B cell (primary cell): Measurements from ENCODE around the gene CRTC3.
"Not testable (repeated sequence)": the region's sequence is repeated elsewhere in the genome, so short reads cannot be mapped to it uniquely, and the experiment has no call there.

Experiments used
- EZH2 ChIP-seq: IDR thresholded peaks from 2 replicates; pipeline ENCODE4 v1.6.1; 2012; ENCODE audit warnings: borderline replicate concordance, low read depth, mild to moderate bottlenecking, moderate library complexity, low read length; ENCODE audit not compliant: insufficient read depth, poor library complexity, severe bottlenecking
- TF ChIP-seq, protein P1 (sequence below): fragments of 200-600 bp; IDR thresholded peaks from one replicate; pipeline ENCODE4 v1.8.0; 2022; ENCODE audit warnings: antibody characterized with exemption, mild to moderate bottlenecking

DNA sequence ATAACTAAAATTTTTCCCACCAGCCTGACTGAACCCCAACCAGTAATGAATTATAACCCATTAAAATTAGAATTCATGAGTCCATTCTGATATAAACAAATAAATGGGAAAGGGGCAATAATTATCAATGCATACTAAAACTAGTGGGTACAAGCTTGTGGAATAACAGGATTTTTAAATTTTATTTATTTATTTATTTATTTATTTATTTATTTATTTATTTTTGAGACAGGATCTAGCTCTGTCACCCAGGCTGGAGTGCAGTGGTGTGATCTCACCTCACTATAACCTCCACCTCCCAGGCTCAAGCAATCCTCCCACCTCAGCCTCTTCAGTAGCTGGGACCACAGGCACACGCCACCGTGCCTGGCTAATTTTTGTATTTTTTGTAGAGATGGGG is 15.8 kb upstream of the CRTC3 start:
- TF ChIP-seq, protein P1, sequence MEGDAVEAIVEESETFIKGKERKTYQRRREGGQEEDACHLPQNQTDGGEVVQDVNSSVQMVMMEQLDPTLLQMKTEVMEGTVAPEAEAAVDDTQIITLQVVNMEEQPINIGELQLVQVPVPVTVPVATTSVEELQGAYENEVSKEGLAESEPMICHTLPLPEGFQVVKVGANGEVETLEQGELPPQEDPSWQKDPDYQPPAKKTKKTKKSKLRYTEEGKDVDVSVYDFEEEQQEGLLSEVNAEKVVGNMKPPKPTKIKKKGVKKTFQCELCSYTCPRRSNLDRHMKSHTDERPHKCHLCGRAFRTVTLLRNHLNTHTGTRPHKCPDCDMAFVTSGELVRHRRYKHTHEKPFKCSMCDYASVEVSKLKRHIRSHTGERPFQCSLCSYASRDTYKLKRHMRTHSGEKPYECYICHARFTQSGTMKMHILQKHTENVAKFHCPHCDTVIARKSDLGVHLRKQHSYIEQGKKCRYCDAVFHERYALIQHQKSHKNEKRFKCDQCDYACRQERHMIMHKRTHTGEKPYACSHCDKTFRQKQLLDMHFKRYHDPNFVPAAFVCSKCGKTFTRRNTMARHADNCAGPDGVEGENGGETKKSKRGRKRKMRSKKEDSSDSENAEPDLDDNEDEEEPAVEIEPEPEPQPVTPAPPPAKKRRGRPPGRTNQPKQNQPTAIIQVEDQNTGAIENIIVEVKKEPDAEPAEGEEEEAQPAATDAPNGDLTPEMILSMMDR = not testable (repeated sequence)
- not testable (repeated sequence) for TF ChIP-seq EZH2
